ENCODE measurements around the gene GNAI3.

DNA sequence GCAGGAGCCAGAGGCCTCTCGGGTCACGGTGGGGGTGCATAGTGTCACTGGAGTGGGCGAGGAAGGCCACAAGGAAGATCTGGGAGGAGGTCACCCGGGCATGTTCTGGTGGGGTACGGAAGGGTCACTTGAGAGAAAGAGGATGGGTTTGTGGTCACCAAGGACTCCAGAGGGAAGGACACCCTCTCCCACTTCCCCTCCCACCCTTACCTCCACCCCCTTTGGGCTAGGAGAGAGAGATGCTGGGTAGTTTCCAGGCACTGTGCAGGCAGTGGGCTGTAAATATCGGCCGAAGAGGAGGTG, 39.6 kb upstream of the GNAI3 start:
- TF ChIP-seq, protein P1, sequence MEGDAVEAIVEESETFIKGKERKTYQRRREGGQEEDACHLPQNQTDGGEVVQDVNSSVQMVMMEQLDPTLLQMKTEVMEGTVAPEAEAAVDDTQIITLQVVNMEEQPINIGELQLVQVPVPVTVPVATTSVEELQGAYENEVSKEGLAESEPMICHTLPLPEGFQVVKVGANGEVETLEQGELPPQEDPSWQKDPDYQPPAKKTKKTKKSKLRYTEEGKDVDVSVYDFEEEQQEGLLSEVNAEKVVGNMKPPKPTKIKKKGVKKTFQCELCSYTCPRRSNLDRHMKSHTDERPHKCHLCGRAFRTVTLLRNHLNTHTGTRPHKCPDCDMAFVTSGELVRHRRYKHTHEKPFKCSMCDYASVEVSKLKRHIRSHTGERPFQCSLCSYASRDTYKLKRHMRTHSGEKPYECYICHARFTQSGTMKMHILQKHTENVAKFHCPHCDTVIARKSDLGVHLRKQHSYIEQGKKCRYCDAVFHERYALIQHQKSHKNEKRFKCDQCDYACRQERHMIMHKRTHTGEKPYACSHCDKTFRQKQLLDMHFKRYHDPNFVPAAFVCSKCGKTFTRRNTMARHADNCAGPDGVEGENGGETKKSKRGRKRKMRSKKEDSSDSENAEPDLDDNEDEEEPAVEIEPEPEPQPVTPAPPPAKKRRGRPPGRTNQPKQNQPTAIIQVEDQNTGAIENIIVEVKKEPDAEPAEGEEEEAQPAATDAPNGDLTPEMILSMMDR (IDR thresholded peaks at IDR 0.05; ENCODE audit: low read depth, low read length, poor library complexity, severe bottlenecking), result no peak
- TF ChIP-seq EZH2phosphoT487 (IDR thresholded peaks at IDR 0.05; ENCODE audit: borderline replicate concordance, low read length), result no peak
